BLaER1 (cell line): Measurements from ENCODE around the gene ANKIB1.

Experiments
- H3K27ac ChIP-seq: shearing (Covaris generic); formaldehyde crosslinking; 2 replicates; pipeline ENCODE4 v1.8.1; 2022
- H3K27me3 ChIP-seq: shearing (Covaris generic); formaldehyde crosslinking; 2 replicates; pipeline ENCODE4 v1.8.1; 2022
- H3K36me3 ChIP-seq: shearing (Covaris generic); formaldehyde crosslinking; 2 replicates; pipeline ENCODE4 v1.8.1; 2022
- H3K4me1 ChIP-seq: shearing (Covaris generic); formaldehyde crosslinking; 2 replicates; pipeline ENCODE4 v1.8.1; 2022
- H3K4me2 ChIP-seq: shearing (Covaris generic); formaldehyde crosslinking; 2 replicates; pipeline ENCODE4 v1.8.1; 2022
- H3K4me3 ChIP-seq: shearing (Covaris generic); formaldehyde crosslinking; 2 replicates; pipeline ENCODE4 v1.8.1; 2022
- H3K9ac ChIP-seq: shearing (Covaris generic); formaldehyde crosslinking; 2 replicates; pipeline ENCODE4 v1.8.1; 2022
- H3K9me3 ChIP-seq: shearing (Covaris generic); formaldehyde crosslinking; 2 replicates; pipeline ENCODE4 v1.8.1; 2022
- H4K20me1 ChIP-seq: shearing (Covaris generic); formaldehyde crosslinking; 2 replicates; pipeline ENCODE4 v1.8.1; 2022
- Cebpa-rat ChIP-seq: shearing (Covaris generic); IDR thresholded peaks from 2 replicates; pipeline ENCODE4 v1.8.1; 2022

ANKIB1 gene, protein sequence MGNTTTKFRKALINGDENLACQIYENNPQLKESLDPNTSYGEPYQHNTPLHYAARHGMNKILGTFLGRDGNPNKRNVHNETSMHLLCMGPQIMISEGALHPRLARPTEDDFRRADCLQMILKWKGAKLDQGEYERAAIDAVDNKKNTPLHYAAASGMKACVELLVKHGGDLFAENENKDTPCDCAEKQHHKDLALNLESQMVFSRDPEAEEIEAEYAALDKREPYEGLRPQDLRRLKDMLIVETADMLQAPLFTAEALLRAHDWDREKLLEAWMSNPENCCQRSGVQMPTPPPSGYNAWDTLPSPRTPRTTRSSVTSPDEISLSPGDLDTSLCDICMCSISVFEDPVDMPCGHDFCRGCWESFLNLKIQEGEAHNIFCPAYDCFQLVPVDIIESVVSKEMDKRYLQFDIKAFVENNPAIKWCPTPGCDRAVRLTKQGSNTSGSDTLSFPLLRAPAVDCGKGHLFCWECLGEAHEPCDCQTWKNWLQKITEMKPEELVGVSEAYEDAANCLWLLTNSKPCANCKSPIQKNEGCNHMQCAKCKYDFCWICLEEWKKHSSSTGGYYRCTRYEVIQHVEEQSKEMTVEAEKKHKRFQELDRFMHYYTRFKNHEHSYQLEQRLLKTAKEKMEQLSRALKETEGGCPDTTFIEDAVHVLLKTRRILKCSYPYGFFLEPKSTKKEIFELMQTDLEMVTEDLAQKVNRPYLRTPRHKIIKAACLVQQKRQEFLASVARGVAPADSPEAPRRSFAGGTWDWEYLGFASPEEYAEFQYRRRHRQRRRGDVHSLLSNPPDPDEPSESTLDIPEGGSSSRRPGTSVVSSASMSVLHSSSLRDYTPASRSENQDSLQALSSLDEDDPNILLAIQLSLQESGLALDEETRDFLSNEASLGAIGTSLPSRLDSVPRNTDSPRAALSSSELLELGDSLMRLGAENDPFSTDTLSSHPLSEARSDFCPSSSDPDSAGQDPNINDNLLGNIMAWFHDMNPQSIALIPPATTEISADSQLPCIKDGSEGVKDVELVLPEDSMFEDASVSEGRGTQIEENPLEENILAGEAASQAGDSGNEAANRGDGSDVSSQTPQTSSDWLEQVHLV

DNA sequence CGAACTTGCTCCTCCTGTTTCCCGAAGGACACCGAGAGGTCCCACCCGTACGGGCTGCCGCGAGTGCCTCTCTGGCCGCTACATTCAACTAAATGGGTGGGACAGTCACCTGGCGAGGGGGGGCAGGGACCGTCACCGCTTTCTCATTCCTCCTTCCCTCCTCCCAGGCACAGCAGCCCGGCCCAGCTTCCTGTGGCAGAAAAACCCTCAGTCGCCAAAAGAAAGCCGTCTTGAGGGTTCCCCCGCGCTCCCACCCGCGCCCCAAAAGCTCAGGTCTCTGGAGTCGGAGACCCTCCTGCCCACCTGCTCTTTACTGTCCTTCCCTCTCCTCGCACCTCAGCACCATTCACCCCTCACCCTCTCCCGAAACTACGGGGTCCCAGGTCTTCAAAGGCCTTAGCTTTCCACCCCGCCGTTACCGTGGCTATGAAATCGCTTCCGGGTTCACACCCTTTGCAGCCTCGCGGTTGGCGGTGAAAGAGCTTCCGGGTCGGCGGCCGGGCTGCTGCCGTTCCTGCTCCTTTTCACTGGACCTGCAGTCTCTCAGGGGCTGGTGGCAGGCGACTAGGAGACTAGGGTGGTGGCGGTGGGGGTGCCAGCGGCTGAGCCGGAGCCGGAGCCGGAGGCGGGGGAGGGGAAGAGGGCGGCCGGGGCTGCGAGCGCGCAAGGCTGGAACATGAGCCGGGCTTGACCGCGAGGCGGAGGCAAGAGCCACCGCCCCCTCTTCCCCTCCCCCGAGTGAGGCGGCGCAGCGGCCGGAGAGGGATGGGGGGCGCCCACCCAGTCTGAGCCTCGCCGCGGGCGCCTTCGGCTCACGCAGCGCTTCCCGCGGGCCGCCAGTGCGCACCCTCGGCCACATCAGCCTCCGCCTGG, at the start of gene ANKIB1, which contains the start of gene KRIT1:
Gene ANKIB1, plus strand, starts transcription at position 488 of the 873 bp plus-strand sequence. CDS start 49,005 bp downstream, outside the sequence.
Gene KRIT1, minus strand, starts transcription at position 428 of the 873 bp plus-strand sequence. CDS start 3,779 bp downstream, outside the sequence.
- Histone ChIP-seq H3K4me1 (peaks cover 28% of the 10 kb centered on the region), H3K27me3 (no peaks in the 10 kb centered on the region), H3K9ac (peak within 1 kb of the TSS; percentile 93), H3K4me2 (peak within 1 kb of the TSS; percentile 94), H3K4me3 (peak within 1 kb of the TSS; percentile 85), H4K20me1 (peaks cover 32% of the 10 kb centered on the region), H3K9me3 (no peaks in the 10 kb centered on the region), H3K27ac (peak within 1 kb of the TSS; percentile 92), H3K36me3 (peaks cover 15% of the 10 kb centered on the region)
- no peak for TF ChIP-seq Cebpa-rat

DNA sequence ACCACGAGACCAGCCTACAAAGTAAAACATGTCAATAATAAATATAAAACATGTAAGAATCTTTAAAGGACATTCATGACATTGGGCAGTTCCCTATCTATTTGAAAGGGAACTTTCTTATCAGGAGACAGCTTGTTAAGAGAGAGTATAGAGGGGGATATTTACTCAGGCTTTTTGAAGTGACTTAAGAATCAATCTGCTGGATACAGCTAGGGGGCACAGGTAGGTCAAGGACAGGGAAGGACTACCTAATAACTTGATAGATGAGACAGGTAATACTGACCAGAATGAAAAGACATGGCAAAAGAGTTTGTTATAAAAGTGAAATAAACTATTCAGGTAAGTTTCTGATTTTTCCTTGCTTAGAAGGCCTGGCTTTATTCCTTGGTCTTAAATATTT, 45.0 kb upstream of the ANKIB1 start:
- Histone ChIP-seq H3K9ac (no peak overlapping the region), H3K4me3 (no peak overlapping the region), H3K4me2 (no peak overlapping the region), H3K4me1 (no peaks in the 10 kb centered on the region), H3K9me3 (peaks cover under 1% of the 10 kb centered on the region; the same call in 1 of the 2 replicates), H3K27me3 (no peaks in the 10 kb centered on the region), H3K27ac (no peak overlapping the region), H3K36me3 (peaks cover 76% of the 10 kb centered on the region), H4K20me1 (no peaks in the 10 kb centered on the region)
- TF ChIP-seq Cebpa-rat: no peak

DNA sequence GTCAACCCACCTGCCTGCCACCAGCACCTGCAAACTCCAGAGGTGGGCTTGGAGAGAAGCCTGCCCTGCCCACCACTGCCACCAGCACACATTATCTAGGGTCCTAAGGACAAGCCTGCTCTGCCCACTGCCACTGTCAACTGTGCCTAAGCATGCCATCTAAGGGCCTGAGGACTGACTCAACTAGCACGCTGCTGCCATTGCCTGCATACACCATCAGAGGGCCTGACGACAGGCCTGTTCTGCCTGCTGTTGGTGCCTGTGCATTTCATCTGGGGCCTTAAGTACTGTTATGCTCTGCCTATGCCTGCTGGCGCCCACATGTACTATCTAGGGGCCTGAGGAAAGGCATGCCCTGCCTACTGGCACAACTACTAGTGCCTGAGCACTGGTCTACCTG, 39.8 kb upstream of the ANKIB1 start:
- no peak overlapping the region for H3K27ac ChIP-seq
- H3K4me1 ChIP-seq: no peaks in the 10 kb centered on the region

DNA sequence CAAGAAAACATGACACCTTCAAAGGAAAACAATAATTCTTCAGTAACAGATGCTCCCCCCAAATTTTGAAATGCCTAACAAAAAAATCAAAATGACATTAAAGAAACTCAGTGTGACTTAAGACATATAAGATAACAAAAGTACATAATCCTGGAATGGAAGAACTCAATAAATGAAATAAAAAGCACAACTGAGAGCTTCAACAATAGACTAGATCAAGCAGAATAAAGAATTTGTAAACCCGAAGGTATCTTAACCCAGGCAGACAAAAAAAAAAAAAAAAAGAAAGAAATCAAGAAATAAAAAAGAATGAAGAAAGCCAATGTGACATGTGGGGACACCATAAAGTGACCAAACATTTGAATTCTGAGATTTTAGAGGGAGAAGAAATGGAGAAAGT, 39.1 kb upstream of the ANKIB1 start:
- peaks cover 96% of the 10 kb centered on the region for H3K36me3 ChIP-seq
- H3K27ac ChIP-seq: no peak overlapping the region
- peaks cover 37% of the 10 kb centered on the region for H3K9me3 ChIP-seq
- no peak overlapping the region for H3K4me3 ChIP-seq
- no peaks in the 10 kb centered on the region for H4K20me1 ChIP-seq
- H3K27me3 ChIP-seq: no peaks in the 10 kb centered on the region
- TF ChIP-seq Cebpa-rat: no peak
- H3K9ac ChIP-seq: no peak overlapping the region
- H3K4me1 ChIP-seq: no peaks in the 10 kb centered on the region
- no peak overlapping the region for H3K4me2 ChIP-seq

More for the DNA sequence above, 39.8 kb upstream of the ANKIB1 start:
- no peak overlapping the region for H3K9ac ChIP-seq
- no peaks in the 10 kb centered on the region for H3K27me3 ChIP-seq
- peaks cover 90% of the 10 kb centered on the region for H3K36me3 ChIP-seq
- no peak overlapping the region for H3K4me2 ChIP-seq
- H3K4me3 ChIP-seq: no peak overlapping the region
- H3K9me3 ChIP-seq: peaks cover 34% of the 10 kb centered on the region
- no peaks in the 10 kb centered on the region for H4K20me1 ChIP-seq
- TF ChIP-seq Cebpa-rat: no peak

DNA sequence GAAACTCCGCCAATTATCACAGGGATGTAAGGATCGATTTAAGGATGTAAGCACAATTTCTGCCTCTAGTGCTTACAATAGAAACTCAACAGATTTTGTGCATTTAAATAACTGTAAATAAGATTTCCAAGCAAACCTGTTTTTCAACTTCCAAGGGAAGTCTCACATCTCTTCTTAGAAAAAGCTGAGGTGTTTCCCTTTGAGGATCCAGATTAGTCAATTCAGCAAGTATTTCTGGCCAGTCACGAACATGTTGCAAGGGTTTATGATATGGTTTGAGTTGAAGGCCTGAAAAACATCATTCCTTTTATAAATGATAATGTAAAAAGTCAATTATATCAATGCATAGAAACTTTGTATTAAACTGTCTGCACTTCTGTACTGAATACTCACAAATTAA, 24.0 kb upstream of the ANKIB1 start:
- peaks cover 84% of the 10 kb centered on the region for H3K36me3 ChIP-seq
- H3K27ac ChIP-seq: no peak overlapping the region
- H3K4me2 ChIP-seq: no peak overlapping the region
- no peak overlapping the region for H3K9ac ChIP-seq
- no peaks in the 10 kb centered on the region for H3K4me1 ChIP-seq
- no peak overlapping the region for H3K4me3 ChIP-seq
- no peaks in the 10 kb centered on the region for H3K27me3 ChIP-seq
- no peaks in the 10 kb centered on the region for H3K9me3 ChIP-seq
- H4K20me1 ChIP-seq: no peaks in the 10 kb centered on the region; the same call in 1 of the 2 replicates
- TF ChIP-seq Cebpa-rat: no peak

DNA sequence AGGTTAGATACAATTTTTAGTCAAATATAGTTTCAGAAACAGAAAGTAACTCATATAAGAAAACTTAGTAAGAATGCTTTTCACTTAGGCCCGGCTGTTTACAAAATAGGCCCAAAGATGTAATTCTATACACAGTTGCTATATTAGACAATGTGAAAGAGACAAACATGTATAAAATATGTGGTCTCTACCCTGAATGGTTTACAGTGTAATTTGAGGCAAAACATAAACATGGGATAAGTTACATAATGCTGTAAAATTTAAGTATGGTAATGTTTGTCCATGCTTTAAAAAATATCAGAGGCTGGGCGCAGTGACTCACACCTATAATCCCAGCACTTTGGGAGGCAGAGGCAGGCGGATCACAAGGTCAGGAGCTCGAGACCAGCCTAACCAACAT, 18.8 kb upstream of the ANKIB1 start:
- no peaks in the 10 kb centered on the region for H3K4me1 ChIP-seq
- TF ChIP-seq Cebpa-rat: no peak
- H3K9me3 ChIP-seq: peaks cover 7% of the 10 kb centered on the region
- H3K36me3 ChIP-seq: peaks cover 76% of the 10 kb centered on the region
- no peaks in the 10 kb centered on the region for H4K20me1 ChIP-seq
- no peak overlapping the region for H3K27ac ChIP-seq
- no peak overlapping the region for H3K4me3 ChIP-seq
- no peak overlapping the region for H3K9ac ChIP-seq
- H3K4me2 ChIP-seq: no peak overlapping the region
- no peaks in the 10 kb centered on the region for H3K27me3 ChIP-seq

DNA sequence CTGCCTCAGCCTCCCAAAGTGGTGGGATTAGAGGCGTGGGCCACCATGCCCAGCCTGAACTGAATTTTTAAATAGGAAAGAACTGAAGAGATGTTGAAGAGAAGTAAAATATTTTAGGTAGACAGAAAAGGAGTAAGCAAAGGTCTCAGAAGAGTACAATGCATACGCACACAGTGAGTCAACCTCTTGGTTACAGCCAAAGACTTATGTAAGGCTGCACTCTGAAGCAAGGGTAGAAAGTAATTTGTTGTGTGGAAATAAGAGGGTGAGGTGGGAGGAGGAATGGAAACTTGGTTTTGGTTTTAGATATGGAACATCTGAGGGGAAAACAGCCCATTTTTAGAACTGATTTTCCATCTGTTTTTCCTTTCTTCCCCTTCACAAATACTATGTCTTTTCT, 17.7 kb upstream of the ANKIB1 start:
- peaks cover 80% of the 10 kb centered on the region for H3K36me3 ChIP-seq
- TF ChIP-seq Cebpa-rat: no peak
- no peaks in the 10 kb centered on the region for H4K20me1 ChIP-seq
- peaks cover 7% of the 10 kb centered on the region for H3K9me3 ChIP-seq
- H3K4me1 ChIP-seq: no peaks in the 10 kb centered on the region
- no peak overlapping the region for H3K4me3 ChIP-seq
- no peaks in the 10 kb centered on the region for H3K27me3 ChIP-seq
- no peak overlapping the region for H3K27ac ChIP-seq
- H3K9ac ChIP-seq: no peak overlapping the region
- H3K4me2 ChIP-seq: no peak overlapping the region

DNA sequence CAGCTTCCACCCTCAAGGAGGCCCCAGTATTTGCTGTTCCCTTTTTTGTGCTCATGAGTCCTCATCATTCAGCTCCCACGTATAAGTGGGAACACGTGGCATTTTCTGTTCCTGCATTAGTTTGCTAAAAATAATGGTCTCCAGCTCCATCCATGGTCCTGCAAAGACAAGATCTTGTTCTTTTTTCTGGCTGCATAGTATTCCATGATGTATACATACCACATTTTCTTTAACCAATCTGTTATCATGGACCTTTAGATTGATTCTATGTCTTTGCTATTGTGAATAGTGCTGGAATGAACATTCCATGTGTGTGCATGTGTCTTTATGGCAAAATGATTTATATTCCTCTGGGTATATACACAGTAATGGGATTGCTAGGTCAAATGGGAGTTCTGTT, 17.0 kb upstream of the ANKIB1 start:
- no peaks in the 10 kb centered on the region for H3K4me1 ChIP-seq
- H3K36me3 ChIP-seq: peaks cover 81% of the 10 kb centered on the region
- H3K27me3 ChIP-seq: no peaks in the 10 kb centered on the region
- H4K20me1 ChIP-seq: no peaks in the 10 kb centered on the region
- H3K27ac ChIP-seq: no peak overlapping the region
- no peak overlapping the region for H3K4me2 ChIP-seq
- H3K4me3 ChIP-seq: no peak overlapping the region
- no peak for TF ChIP-seq Cebpa-rat
- peaks cover 7% of the 10 kb centered on the region for H3K9me3 ChIP-seq
- no peak overlapping the region for H3K9ac ChIP-seq

DNA sequence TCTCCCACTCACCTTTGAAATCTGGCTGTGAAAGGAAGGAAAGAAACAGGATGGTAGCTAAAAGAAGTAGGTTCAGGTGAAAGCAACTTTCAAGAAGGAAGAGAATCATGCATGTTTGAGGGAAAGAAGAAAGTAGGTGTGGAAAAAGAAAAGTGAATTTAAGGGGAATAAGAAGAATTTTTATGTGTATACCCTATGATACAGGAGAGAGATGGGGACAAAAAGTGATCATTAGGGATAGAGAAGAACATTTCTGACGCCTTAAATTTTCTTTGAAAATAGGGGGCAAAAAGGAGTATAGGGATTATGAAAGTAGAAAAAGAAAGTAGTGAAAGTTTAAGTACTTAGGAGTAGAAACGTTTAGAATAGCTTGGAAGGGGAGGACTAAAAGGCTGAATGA, 15.2 kb upstream of the ANKIB1 start:
- H3K36me3 ChIP-seq: peaks cover 81% of the 10 kb centered on the region
- H3K27me3 ChIP-seq: no peaks in the 10 kb centered on the region
- H3K9me3 ChIP-seq: peaks cover 7% of the 10 kb centered on the region
- H3K27ac ChIP-seq: no peak overlapping the region
- H3K4me3 ChIP-seq: no peak overlapping the region
- no peaks in the 10 kb centered on the region for H4K20me1 ChIP-seq
- H3K4me2 ChIP-seq: no peak overlapping the region
- H3K9ac ChIP-seq: no peak overlapping the region
- TF ChIP-seq Cebpa-rat: no peak
- no peaks in the 10 kb centered on the region for H3K4me1 ChIP-seq
